Measurements from ENCODE around the gene PDE6B. TPM values are rescaled to one million over a fixed set of nuclear protein-coding genes. Genes with fewer than 3 reads are reported as not detected.
"Not testable (repeated sequence)": the region's sequence is repeated elsewhere in the genome, so short reads cannot be mapped to it uniquely, and the experiment has no call there.

The PDE6B gene
- 2.9 and 3.9 TPM in 2 replicates for total RNA-seq

- DNase-seq (ENCODE audit: low read depth, low spot score) = no peak
Measured at GRCh38 chr4:624705-625590, at the start of gene PDE6B. PDE6B (plus strand) TSS chr4:625573; CDS start chr4:625627, 54 bp downstream.

GRCh38 chr4:576245-576821 lies 49.0 kb upstream of the PDE6B start, which contains the start of gene TMEM271:
TMEM271 (minus strand) TSS chr4:576295; CDS start chr4:576062, 233 bp downstream.
- DNase-seq (ENCODE audit: low read depth, low spot score) = no peak

DNA sequence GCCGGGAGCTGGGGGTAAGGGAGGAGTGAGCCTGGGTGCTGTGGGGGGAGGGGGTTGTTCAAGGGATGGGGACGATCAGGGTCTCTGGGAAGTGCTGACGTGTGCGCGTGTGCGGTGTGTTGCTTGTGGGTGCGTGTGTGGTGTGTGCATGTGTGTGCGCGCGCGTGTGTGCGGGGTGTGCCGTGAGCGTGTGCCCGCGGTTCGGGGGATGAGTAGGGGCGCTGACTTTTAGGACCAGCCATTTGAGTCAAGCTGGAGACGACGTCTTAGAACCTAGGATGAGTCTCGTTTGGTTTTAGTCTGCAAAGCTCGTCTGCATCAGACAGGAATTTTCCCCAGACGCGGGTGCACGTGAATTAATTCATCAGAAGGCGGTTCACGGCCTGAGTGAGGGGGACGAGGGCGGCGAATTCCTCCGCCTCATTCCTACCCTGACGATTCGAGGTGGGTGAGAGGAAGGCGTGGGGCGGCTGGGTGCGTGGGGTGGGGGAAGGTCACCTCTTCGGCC lies 48.3 kb upstream of the PDE6B start:
- DNase-seq (ENCODE audit: low read depth, low spot score) = no peak

DNA sequence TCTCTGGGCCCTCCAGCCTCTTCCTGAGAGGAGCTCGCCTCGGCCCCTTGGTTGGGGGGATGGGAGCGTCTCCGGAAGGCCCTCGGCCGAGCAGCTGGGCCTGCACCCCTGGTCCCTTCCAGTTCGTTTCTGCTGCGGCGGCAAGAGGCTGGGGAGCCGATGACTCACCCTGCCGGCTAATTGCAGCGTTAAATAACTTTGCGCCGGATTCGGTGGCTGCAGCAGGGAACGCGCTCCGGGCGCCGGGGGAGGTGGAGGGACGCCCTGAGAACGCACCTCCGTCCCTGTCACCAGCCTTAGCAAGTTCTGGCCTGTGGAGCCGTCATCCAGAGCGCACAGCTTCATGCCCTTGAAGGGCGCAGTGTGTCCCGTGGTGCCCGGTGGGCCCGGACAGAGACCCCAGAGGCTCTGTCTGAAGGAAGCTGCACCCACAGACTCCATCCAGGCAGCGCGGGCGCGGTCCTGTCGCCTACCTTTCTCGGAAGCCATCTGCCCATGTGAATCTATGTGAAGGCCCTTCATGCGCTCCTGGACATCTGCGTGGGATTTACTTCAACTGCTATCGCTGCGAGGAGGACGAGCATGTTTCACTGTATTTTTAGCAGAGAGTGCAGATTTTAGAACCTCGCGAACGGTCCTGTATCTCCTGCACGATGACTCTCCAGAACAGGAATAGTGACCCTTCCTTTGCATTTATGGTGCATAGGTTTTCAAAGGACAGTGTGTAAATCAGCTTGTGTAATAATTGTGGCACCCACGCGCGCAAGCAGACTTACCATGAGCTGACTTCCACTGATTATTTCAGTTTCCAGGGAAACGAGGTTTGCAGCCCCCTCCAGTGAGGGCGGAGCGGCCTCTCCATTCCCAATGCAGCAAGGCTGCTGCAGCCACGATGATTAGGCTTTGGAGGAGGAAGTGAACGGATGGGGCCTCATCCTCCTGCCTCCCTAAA lies 47.6 kb upstream of the PDE6B start:
- no peak for DNase-seq (ENCODE audit: low read depth, low spot score)

- DNase-seq (ENCODE audit: low read depth, low spot score) = no peak
Measured at GRCh38 chr4:578451-579443, 46.6 kb upstream of the PDE6B start.

DNA sequence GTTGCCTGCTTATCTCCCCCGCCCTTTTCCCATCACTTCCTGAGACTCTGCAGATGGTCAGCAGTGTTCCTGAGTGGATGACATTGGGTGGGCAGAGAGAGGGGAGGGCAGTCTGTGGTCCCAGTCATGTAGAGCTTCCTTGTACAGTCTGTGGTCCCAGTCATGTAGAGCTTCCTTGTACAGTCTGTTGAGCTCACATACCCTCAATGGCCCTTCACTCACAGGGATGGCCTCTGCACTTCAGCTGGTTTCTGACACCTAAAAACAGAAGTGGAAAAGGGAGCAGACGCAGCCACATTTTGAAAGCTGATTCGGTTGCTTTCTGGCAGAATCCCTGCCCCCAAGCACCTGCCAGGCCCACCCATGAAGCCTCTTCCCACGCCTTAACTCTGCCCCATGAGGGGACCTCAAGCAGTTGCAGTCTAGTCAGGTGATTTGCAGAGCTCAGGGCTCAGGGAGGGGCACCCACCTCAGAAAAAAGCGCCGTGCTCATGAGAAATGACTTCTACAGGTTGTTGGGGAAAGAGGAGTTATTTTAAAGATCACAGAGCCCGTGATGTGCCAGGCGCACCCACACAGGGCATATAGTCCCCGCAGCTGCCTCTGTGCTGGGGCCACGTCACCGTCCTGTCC lies 45.7 kb upstream of the PDE6B start:
- DNase-seq (ENCODE audit: low read depth, low spot score) = no peak

- no peak for DNase-seq (ENCODE audit: low read depth, low spot score)
Measured at GRCh38 chr4:581181-581580, 44.2 kb upstream of the PDE6B start.

DNA sequence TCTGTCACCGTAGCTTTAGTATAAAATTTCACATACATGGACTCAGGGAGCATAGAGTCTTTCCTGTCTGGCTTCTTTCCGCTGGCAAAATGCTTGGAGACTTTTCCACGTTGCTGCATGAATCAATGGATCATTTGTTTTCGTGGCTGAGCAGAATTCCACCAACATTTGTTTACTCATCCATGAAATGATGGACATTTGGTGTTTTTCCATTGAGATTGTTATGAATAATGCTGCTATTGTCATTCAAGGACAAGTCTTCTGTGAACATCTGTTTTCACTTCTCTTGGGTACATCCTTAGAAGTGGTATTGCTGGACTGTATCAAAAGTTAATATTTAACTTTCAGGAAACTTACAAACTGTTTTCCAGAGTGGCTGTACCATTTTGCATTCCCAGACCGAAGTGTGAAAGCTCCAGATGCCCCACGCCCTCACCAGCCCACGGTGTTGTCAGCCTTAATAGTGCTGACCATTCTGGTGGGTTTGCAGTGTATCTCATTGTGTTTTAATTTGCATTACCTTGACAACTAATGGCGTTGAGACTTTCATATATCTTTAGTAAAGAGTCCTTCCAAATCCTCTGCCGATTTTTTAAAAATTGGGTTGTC lies 43.5 kb upstream of the PDE6B start:
- no peak for DNase-seq (ENCODE audit: low read depth, low spot score)

DNA sequence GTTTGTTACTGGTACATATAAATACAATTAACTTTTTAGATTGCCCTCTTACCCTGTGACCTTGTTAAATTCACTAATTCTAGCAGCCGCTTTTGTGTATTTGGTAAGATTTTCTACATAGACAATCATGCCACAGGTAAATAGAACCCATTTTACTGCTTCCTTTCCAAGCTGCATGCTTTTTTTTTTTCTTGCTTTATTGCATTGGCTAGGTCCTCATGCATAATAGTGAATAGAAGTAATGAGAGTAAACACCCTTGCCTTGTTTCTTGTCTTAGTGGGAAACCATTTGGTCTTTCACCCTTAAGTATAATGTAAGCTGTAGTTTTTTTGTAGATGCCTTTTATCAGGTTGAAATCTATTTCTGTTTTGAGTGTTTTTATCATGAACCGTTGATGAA lies 41.6 kb upstream of the PDE6B start:
- DNase-seq (ENCODE audit: low read depth, low spot score) = no peak

DNA sequence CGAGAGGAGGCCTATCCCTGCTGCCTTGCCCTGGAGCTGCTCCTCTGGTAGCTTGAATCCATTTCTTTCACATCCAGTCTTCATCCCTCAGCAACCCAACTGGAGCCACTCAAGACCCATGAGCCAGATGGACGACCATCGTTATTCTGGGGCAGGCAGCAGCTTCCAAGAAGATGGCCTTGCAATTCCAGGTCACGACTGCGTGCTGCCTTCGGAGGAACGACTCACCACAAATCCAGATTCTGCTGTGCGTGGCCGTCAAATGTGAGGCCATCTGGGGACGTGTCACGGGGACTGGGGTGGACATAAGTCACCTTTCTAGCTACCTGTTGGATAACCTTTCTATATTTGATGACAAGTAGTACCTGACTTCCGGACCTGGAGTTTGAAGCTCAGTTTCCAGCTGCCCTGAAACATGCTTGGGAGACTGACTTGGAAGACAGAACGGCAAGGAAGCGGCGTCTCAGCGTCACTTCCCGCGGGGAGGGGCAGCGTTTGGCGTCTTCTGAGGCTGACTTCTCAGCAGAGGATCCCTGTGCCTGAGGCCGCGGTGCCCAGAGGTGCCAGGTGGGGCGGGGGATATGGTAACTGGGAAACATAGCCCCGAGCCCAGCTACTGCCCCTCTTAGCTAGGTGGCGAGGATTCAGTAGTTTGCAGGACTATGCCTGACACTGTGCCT lies 37.6 kb upstream of the PDE6B start:
- DNase-seq (ENCODE audit: low read depth, low spot score) = no peak

DNA sequence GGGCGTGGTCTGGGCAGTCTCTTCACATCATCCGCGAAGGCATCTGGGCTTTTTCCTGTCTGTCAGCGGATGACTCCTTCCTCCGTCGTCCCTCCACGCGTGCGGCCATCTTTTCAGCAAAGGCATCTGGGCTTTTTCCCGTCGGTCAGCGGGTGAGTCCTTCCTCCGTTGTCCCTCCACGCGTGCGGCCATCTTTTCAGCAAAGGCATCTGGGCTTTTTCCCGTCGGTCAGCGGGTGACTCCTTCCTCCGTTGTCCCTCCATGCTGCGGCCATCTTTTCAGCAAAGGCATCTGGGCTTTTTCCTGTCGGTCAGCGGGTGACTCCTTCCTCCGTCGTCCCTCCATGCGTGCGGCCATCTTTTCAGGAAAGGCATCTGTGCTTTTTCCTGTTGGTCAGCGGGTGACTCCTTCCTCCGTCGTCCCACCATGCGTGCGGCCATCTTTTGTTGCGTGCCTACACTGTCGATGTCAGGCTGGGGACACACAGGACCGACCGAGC lies 37.0 kb upstream of the PDE6B start:
- DNase-seq (ENCODE audit: low read depth, low spot score) = no peak

DNA sequence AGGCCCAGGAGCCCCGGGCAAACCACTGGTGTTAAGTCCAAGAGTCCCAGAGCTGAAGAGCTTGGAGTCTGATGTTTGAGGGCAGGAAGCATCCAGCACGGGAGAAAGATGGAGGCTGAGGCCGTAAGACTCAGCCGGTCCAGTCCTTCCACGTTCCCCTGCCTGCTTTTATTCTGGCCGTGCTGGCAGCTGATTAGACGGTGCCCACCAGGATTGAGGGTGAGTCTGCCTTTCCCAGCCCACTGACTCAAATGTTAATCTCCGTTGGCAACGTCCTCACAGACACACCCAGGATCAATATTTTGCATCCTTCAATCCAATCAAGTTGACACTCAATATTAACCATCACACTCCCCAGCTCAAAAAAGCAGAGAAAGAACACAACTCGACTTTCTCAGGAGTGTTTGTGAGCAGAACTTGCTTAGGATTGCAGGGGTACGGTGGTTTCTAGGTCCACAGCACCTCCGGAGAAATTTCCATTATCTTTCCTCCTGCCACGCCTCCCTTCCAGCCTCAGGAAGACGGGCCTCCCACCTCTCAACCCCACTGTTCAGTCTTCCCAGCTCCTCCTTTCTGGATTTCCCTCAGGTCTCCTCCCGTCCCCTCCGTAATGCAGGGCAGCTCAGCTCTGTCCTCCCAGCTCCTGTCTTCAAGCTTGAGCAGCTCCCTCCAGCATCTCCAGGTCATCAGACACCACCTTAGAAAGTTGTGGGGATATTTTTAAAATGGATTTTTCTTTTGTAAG lies 36.0 kb upstream of the PDE6B start:
- DNase-seq (ENCODE audit: low read depth, low spot score) = no peak

- no peak for DNase-seq (ENCODE audit: low read depth, low spot score)
Measured at GRCh38 chr4:590313-590841, 35.0 kb upstream of the PDE6B start.

DNA sequence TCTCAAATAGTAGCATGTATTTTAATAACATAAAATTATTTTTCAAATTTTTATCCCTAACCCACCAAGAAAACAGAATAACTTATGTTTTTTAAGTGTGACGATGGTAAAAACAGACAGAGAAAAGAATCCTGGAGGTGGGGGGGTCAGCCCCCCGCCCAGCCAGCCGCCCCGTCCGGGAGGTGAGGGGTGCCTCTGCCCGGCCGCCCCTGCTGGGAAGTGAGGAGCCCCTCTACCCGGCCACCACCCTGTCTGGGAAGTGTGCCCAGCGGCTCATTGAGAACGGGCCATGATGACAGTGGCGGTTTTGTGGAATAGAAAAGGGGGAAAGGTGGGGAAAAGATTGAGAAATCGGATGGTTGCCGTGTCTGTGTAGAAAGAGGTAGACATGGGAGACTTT lies 33.2 kb upstream of the PDE6B start:
- DNase-seq (ENCODE audit: low read depth, low spot score) = not testable (repeated sequence)

- no peak for DNase-seq (ENCODE audit: low read depth, low spot score)
Measured at GRCh38 chr4:592825-593520, 32.4 kb upstream of the PDE6B start.

GRCh38 chr4:598925-599324 lies 26.4 kb upstream of the PDE6B start:
- no peak for DNase-seq (ENCODE audit: low read depth, low spot score)

- no peak for DNase-seq (ENCODE audit: low read depth, low spot score)
Measured at GRCh38 chr4:600166-600565, 25.2 kb upstream of the PDE6B start.
